ENCODE results near the gene FLVCR2. TPM values are rescaled to one million over a fixed set of nuclear protein-coding genes. Genes with fewer than 3 reads are reported as not detected.

Gene FLVCR2
- total and polyA plus RNA-seq, 2 of the 13 experiments (the other 11 are each of a cell fraction or from before 2014, with no cell fraction given), result 9.9 to 10.5 TPM

GRCh38 chr14:75655235-75655634 lies 76.8 kb downstream of the FLVCR2 start (continued):
- TF ChIP-seq THAP9 (CRISPR knock-in tag; IDR thresholded peaks at IDR 0.05; ENCODE audit: borderline replicate concordance), result no peak
- TF ChIP-seq MBD4 (IDR thresholded peaks at IDR 0.05; ENCODE audit: borderline replicate concordance, low read length), result no peak

- CTCF ChIA-PET (ENCODE audit: low intra/inter-chr PET ratio, low total read pairs), result no interaction called here
- peaks cover 1 to 28% of the 10 kb centered on the region in 2 experiments for H3K36me3 ChIP-seq (replicated peaks in 1 of 2; ENCODE audit: control insufficient read depth in 1 of 2, insufficient read depth in 2 of 2, low read length in 2 of 2)
- POLR2A ChIA-PET, result interaction anchor here (1.0 to 2.1 kb wide), 3 partner anchors 8 to 78 kb away, joined by 3 to 11 read pairs (median 3); partner anchors contain the start of gene FLVCR2
- H3K27me3 ChIP-seq (ENCODE audit: control insufficient read depth in 1 of 2, insufficient read depth in 2 of 2, low read length in 2 of 2), result no peaks in the 10 kb centered on the region; a peak in 1 of 5 replicates
- 88% methylated on average over 4 of the region's 4 CpGs for WGBS (ENCODE audit: low lambda C conversion rate)
- H3K27ac ChIP-seq (ENCODE audit: extremely low read length, insufficient read depth, low read length), result no peak overlapping the region
- H3K4me2 ChIP-seq (ENCODE audit: low read depth, low read length), result no peak overlapping the region
- H4K20me1 ChIP-seq (ENCODE audit: insufficient read depth, low read length), result no peaks in the 10 kb centered on the region
- BruUV-seq (replicated peaks), result no TSS peak
- FAIRE-seq (no peak), DNase-seq (ENCODE audit: low spot score) (no peak), ATAC-seq (no peak)
- no peaks in the 10 kb centered on the region for H3K9me3 ChIP-seq (ENCODE audit: low read length)
- peaks cover 41% of the 10 kb centered on the region for H3K4me1 ChIP-seq (ENCODE audit: insufficient read depth, low read length)
- peaks cover 37% of the 10 kb centered on the region for H3K79me2 ChIP-seq (ENCODE audit: insufficient read depth, low read length)
- no peak overlapping the region for H3K4me3 ChIP-seq (replicated peaks in 1 of 3; ENCODE audit: insufficient read depth in 1 of 3, low read depth in 2 of 3, low read length in 3 of 3)
- intact Hi-C loops (cut with micrococcal nuclease; ENCODE audit: unreplicated experiment), result no loop called here
- no peak overlapping the region for H2AFZ ChIP-seq (ENCODE audit: low read length)
- H3K9ac ChIP-seq (ENCODE audit: insufficient read depth, low read depth, low read length), result no peak overlapping the region
- in situ Hi-C loops (cut with HindIII; ENCODE audit: extremely low pct_ligation_motif_present, low pct_unique_long_range_greater_than_20kb), result no loop called here
- TF ChIP-seq SMARCE1 (IDR thresholded peaks at IDR 0.05; ENCODE audit: borderline replicate concordance) (no peak), SNAI1 (CRISPR knock-in tag; IDR thresholded peaks at IDR 0.05; ENCODE audit: borderline replicate concordance) (no peak), ZNF513 (CRISPR knock-in tag; conservative IDR thresholded peaks at IDR 0.05) (no peak), THYN1 (CRISPR knock-in tag; IDR thresholded peaks at IDR 0.05; ENCODE audit: borderline replicate concordance, low read depth) (no peak), KDM5B (CRISPR knock-in tag; IDR thresholded peaks at IDR 0.05; ENCODE audit: borderline replicate concordance) (no peak), SRSF4 (IDR thresholded peaks at IDR 0.05; ENCODE audit: low read depth, low read length, poor library complexity, severe bottlenecking) (no peak), MEIS1 (CRISPR knock-in tag; IDR thresholded peaks at IDR 0.05; ENCODE audit: borderline replicate concordance) (no peak), MAZ (IDR thresholded peaks at IDR 0.05; ENCODE audit: borderline replicate concordance, low read depth, low read length) (no peak), MAZ (CRISPR knock-in tag; IDR thresholded peaks at IDR 0.05; ENCODE audit: low read depth) (no peak), ZBTB43 (CRISPR knock-in tag; conservative IDR thresholded peaks at IDR 0.05) (no peak), ZNF567 (CRISPR knock-in tag; IDR thresholded peaks at IDR 0.05; ENCODE audit: borderline replicate concordance) (no peak), ZNF282 (IDR thresholded peaks at IDR 0.05; ENCODE audit: partially characterized antibody) (no peak), ZNF260 (CRISPR knock-in tag; IDR thresholded peaks at IDR 0.05; ENCODE audit: borderline replicate concordance, low read depth) (no peak), ZBTB20 (CRISPR knock-in tag; IDR thresholded peaks at IDR 0.05; ENCODE audit: borderline replicate concordance, low read depth) (no peak), GTF2F1 (IDR thresholded peaks at IDR 0.05; ENCODE audit: low read length) (no peak), HMG20B (CRISPR knock-in tag; conservative IDR thresholded peaks at IDR 0.05) (no peak), ZNF510 (CRISPR knock-in tag; IDR thresholded peaks at IDR 0.05; ENCODE audit: low read depth) (no peak)
Observed at GRCh38 chr14:75657331-75657730, 78.9 kb downstream of the FLVCR2 start.

All from HepG2 (cell line).